ENCODE results near the gene LEFTY1. TPM values are rescaled to one million over a fixed set of nuclear protein-coding genes. Genes with fewer than 3 reads are reported as not detected.

Gene LEFTY1
- total and polyA plus RNA-seq, 2 of the 13 experiments (the other 11 are each of a cell fraction or from before 2014, with no cell fraction given), result 0.29 to 0.79 TPM

GRCh38 chr1:225845571-225846259 lies 43.2 kb downstream of the LEFTY1 start (continued):
- TF ChIP-seq, protein P1, sequence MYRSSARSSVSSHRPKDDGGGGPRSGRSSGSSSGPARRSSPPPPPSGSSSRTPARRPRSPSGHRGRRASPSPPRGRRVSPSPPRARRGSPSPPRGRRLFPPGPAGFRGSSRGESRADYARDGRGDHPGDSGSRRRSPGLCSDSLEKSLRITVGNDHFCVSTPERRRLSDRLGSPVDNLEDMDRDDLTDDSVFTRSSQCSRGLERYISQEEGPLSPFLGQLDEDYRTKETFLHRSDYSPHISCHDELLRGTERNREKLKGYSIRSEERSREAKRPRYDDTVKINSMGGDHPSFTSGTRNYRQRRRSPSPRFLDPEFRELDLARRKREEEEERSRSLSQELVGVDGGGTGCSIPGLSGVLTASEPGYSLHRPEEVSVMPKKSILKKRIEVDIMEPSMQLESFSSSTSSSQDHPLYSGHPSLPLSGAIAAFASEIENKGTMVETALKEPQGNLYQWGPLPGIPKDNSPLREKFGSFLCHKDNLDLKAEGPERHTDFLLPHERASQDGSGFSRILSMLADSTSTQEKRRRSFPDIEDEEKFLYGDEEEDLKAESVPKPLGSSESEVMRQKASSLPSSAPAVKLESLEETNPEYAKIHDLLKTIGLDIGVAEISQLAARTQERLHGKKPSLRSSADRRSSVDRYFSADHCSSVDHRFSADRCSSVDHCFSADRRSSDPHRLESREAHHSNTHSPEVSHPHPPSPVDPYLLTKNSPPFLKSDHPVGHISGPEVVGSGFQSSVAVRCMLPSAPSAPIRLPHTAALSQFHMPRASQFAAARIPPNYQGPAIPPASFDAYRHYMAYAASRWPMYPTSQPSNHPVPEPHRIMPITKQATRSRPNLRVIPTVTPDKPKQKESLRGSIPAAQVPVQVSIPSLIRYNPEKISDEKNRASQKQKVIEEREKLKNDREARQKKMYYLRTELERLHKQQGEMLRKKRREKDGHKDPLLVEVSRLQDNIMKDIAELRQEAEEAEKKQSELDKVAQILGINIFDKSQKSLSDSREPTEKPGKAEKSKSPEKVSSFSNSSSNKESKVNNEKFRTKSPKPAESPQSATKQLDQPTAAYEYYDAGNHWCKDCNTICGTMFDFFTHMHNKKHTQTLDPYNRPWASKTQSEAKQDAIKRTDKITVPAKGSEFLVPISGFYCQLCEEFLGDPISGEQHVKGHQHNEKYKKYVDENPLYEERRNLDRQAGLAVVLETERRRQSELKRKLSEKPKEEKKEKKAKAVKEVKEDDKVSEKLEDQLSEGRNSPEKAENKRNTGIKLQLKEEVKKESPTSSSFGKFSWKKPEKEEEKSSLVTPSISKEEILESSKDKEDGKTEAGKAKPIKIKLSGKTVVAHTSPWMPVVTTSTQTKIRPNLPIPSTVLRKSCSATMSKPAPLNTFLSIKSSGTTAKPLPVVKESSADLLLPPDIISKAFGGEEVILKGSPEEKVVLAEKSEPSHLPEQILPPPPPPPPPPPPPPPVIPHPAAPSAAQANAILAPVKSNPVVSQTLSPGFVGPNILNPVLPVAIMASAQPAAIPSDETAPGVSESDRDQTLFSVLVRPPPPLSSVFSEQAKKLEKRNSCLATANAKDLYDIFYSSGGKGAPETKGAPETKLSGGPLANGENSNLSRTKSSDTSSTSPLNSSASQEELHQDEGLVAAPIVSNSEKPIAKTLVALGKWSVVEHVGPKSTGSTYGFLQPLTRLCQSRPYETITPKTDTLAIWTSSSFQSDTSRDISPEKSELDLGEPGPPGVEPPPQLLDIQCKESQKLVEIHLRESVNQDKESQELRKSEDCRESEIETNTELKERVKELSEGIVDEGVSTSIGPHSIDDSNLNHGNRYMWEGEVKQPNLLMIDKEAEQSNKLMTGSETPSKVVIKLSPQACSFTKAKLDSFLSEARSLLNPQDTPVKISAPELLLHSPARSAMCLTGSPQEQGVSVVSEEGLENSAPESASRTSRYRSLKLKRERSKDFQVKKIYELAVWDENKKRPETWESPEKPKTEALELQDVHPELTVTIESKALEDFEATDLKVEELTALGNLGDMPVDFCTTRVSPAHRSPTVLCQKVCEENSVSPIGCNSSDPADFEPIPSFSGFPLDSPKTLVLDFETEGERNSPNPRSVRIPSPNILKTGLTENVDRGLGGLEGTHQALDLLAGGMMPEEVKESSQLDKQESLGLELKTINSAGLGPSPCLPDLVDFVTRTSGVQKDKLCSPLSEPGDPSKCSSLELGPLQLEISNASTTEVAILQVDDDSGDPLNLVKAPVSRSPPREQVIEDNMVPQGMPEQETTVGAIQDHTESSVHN (CRISPR knock-in tag; IDR thresholded peaks at IDR 0.05), result no peak
- TF ChIP-seq HOXA3 (CRISPR knock-in tag; IDR thresholded peaks at IDR 0.05) (no peak), TRIM24 (CRISPR knock-in tag; IDR thresholded peaks at IDR 0.05) (no peak), MYNN (CRISPR knock-in tag; IDR thresholded peaks at IDR 0.05; ENCODE audit: low read depth) (no peak), ZFYVE20 (CRISPR knock-in tag; IDR thresholded peaks at IDR 0.05; ENCODE audit: borderline replicate concordance, low read depth) (no peak), TAF15 (IDR thresholded peaks at IDR 0.05; ENCODE audit: low read depth, low read length, poor library complexity, severe bottlenecking) (no peak), MAFK (conservative IDR thresholded peaks at IDR 0.05 in 1 of 2, IDR thresholded peaks at IDR 0.05 in 1 of 2; ENCODE audit: low read length in 2 of 2) (no peak), ZNF605 (CRISPR knock-in tag; IDR thresholded peaks at IDR 0.05) (no peak), KAT8 (CRISPR knock-in tag; IDR thresholded peaks at IDR 0.05) (no peak), XRCC5 (optimal IDR thresholded peaks at IDR 0.05; ENCODE audit: low read length) (peak; percentile 43), ZNF619 (CRISPR knock-in tag; IDR thresholded peaks at IDR 0.05) (peak; percentile 41; the same call in 1 of the 2 replicates), ETV5 (CRISPR knock-in tag; IDR thresholded peaks at IDR 0.05; ENCODE audit: borderline replicate concordance) (no peak), ZNF724P (CRISPR knock-in tag; IDR thresholded peaks at IDR 0.05; ENCODE audit: borderline replicate concordance) (no peak), ZFP91 (CRISPR knock-in tag; IDR thresholded peaks at IDR 0.05; ENCODE audit: borderline replicate concordance) (peak; percentile 82), PREB (CRISPR knock-in tag; IDR thresholded peaks at IDR 0.05) (no peak)
